ENCODE data around the gene CABP2.
A peak's percentile ranks its signal among the peaks of the same experiment; 100 is the strongest.

Gene CABP2

GRCh38 chr11:67507242-67507863, 15.9 kb downstream of the CABP2 start:
- no peak for DNase-seq

DNA sequence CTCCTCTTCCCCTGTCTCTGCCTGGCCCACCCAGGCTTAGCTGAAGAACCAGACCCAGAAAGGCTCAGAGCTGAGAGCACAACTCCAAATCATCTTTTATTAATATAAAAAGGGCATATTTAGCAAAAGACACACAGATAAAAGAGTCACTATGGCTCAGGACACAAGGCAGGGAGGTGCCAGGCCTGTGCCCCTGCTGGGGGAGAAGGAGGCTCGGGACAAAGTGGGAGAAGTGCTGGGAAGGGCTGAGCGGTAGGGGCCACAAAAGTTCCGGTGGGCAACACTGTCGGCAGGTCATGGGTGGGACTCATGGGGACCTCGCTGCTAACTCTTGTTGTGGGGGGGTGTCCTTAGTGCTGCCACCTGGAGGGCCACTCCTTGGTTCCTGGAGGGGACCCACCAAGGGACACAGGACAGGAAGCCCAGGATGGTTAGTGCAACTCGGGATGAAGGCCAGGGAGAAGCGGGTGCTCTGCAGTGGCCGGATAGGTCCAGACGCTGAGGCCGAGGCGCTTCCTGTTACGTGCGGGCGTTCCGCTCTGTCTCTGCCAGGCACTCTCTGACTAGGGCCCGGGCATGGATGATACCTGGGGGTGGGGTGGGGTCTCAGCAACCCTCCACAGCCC, 16.7 kb downstream of the CABP2 start:
- no peak for DNase-seq

DNA sequence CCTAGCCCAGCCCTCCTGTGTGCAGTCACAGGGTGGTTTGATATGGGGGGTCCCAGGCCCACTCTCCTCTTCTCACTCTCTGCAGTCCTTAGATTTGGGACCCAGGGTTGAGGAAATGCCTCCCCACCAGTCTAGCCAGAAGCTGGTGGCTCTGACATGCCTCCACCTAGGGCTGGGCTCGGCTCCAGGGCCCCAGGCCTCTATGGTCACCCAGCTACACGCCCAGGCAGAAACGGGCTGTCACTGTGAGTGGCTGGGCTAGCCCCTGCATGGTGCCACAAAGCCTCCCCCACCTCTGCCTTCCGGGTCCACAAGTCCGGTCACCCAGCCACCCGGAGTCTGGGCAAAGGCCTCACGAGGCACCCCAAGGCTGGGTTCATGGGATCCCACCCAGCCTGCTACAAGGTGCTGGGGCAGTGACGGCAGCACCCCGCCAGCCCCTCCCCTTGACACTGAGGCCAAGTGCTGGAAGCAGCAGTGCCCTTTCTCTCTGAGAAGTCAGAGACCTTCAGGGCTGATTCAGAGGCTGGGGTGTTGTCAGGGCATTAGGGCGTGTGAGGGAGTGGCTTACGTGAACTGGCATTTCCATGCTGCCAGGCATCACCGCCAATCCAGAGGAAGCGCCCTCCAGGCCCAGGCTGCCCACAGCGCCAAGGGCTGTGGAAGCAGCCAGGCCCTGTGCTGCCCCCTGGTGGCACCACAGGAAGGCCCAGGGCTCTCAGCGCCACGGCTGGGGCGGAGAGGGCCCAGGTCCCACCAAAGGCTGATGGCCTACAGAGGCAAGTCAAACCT, 17.4 kb downstream of the CABP2 start:
- peak; percentile 84 for DNase-seq

GRCh38 chr11:67504950-67505581, 18.2 kb downstream of the CABP2 start, which contains the start of gene PITPNM1:
Gene PITPNM1 (minus strand): TSS chr11:67505363. CDS start chr11:67504180, 1,183 bp downstream.
- no peak for DNase-seq

GRCh38 chr11:67504005-67504949, 19.0 kb downstream of the CABP2 start:
- DNase-seq, result no peak

GRCh38 chr11:67503119-67504004, 19.9 kb downstream of the CABP2 start:
- DNase-seq, result no peak

DNA sequence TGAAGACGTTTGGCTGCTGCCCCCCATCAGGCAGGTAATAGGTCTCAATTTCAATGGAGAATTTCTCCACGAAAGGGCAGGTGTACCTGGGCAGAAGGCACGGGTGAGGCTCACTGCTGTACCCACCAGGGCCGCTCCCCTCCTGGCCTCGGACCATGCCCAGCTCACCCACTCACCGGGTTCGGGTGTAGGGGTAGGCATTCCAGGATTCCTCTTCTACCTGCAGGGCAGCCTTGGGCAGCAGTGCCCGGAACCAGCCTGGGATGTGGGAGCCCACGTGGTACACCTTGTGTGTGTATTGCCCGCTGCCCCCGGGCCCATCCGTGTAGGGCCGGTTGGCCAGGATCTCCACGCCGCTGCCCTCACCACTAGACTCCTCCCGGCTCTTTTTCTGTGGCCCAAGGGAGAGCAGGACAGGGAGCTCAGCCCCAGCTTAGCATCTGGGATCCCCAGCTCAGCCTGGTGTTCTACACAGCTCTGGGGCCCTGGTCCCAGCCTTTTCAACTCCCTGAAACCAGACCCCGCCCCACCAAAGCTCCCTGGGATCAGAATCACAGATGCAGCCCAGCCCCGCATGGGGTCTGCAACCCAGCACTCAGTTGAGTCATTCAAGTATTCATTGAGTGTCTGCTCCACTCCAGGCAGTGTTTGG, 20.8 kb downstream of the CABP2 start:
- DNase-seq, result no peak

DNA sequence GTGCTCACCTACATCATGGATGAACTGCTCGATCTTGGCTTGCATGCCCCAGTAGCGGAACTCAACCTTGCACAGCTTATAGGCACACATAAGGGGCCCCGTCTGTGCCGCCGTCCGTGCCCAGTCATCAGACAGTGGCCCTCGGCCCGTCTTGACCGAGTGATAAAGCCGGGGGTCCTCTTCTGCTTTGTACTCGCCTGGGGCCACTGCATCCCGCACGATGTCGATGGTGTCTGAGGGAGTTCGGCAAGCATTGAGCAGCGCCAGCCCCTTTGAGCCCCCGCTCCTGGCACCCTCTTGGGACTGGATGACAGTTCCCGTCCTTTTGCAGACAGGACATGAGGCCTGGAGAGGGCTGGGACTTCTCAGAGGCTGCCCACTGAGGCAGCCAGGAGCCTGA, 21.4 kb downstream of the CABP2 start:
- DNase-seq, result no peak

- no peak for DNase-seq
Observed at GRCh38 chr11:67500831-67501715, 22.2 kb downstream of the CABP2 start.

- no peak for DNase-seq
Observed at GRCh38 chr11:67500484-67500821, 22.8 kb downstream of the CABP2 start.

DNA sequence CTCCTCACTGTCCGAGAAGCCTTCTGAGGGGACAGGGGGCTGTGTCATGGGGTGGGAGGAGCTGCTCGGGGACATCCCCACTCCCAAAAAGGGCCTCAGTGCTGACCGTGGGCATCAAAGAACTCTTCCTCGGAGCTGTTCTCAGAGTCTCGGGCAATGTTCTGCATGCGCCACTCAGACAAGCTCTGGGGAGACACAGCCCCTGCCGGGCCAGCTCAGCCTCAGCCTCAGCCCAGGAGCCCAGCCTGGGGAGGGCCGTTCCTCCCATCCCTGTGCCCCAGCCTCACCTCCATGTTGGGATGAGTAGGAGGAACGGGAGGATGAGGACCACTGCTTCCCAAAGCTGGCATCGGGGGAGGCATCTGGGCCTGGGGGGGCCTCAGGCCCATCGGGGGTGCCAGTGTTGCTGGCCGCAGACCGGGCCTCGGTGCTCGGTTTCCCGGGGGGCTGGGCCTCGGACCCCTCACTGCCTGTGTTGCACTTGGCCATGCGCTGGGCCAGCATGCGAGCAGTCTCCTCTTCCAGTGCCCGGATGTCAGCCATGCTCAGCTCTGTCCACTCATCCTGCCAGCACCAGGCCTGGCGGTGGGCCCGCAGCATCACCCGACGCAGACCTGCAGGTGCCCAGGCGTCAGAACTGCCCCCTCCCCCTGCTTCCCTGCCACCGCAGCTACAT, 23.3 kb downstream of the CABP2 start:
- DNase-seq, result no peak

DNA sequence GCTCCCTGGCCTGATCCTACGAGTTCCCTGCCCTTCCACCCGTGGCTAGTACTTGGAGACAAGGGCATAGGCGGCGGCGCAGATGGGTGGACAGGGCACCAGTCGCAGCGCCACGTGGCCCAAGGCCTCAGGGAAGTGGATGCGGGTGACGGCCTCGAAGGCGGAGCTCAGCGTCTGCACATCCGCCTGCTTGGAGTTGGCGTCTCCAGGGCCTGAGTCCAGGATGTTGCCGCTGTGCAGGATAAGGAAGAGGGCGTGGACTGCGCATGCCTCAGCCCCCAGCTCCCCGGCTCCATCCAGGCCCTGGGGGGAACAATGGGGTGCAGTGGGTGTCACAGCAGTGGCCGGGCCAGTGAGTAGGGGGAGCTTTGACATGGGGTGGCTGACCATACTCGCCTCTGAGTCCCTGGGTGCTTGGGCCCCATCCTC, 24.7 kb downstream of the CABP2 start:
- no peak for DNase-seq

DNA sequence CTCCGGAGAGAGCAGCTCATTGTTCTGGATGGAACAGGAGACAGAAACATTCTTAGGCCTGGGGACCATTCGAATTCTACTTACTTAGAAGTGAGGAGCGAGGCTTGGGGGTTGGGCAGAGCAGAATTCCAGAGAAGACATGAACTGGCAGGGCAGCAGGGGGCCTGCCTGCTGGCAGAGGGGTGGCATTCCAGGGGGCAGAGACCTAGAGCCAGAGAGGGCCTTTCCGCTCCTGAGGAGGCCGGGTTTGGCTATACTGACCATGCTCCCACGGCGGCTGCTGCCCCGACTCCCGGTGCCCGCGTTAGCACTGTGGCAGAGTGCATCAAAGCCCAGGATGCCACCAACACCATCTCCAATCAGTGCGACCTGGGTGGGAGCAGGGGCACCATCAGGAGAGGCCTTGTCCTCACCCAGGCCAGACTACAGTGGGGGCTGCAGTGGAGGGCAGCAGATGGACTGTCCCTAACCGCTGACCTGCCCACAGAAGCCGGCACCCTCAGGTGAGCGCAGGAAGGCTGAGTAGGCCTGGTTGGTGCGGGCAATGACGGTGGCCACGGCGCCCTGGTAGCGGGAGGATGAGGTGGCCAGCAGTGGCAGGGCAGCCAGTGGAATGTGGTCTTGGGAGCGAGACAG, 25.5 kb downstream of the CABP2 start:
- no peak for DNase-seq

- no peak for DNase-seq
Observed at GRCh38 chr11:67496113-67496512, 27.1 kb downstream of the CABP2 start.

DNA sequence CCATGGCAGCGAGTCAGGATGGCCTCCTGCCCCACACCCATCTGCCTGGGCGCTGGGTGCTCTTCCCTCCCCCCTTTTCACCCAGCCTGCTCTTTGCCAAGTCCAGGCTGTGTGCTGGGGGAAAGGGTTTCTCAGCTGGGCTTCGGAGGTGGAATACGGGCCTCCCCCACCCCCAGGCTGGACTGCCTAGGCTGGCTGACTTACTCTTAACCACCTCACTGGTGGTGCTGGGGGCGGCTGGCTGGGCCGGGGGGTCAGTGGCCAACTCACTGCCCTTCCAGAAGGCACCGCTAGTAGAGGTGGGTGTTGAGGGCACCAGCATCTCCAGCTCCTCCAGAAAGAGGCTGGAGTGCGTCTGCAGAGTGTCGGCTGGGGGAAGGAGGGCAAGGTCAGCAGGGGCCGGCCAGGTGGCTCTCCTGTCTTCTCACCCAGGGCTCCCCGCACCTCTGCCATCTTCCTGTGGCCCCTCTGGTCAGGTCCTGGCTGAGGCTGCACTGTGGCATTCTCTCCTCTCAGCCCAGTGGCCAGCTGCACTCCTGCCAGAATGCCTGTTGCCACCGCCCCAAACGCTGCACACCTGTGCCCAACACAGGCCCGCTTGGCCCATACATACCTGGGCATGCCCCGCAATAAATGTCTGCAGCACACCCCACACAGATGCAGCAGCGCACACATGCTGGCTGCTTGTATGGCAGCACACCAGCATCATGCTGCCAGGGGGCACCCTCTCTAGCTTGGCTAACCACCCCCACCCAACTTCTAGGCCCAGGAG, 27.8 kb downstream of the CABP2 start:
- no peak for DNase-seq

DNA sequence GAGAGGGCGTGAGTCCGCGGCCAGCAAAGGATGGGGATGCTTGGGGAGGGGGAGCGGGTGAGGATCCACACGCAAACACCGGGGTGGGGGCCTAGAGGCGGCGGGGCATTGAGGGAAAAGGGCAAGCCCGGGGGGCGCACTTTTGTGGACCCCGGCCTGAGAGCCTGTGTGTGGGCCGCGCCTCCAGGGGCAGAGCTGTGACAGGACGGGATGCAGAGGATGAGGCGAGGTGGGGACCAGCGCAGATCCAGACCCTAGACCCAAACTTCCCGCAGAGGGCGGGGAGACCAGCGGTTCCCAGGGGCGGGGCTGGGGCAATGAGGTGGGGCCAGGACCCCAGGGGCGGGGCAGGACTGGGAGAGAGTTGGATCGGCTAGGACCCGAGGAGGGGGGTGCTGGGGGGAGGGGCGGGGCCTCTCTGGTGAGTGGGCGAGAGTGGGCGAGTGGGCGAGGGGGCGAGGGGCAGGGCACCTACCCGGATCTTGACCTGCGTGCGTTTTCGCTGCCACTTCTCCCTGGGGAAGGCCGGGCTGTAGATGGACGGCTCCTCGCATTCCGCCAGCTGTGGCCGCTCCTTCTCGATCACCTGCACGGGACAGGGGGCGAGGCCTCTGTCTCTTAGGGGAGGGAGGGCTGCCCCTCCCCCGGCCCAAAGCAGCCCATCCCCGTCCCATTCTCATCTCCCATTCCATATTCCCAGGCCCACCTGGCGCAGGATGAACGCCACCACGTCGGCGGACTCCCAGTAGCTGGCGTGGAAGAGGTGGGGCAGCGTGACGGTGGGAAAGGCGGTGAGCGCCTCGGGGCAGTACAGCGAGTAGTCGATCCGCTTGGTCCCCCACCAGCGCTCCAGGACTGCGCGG, 28.6 kb downstream of the CABP2 start:
- no peak for DNase-seq
